AG04449 (cell line): ENCODE measurements around the gene CLDN15.
"Not testable (repeated sequence)": the region's sequence is repeated elsewhere in the genome, so short reads cannot be mapped to it uniquely, and the experiment has no call there.

Experiments used
- CTCF ChIA-PET: fragments of 350-600 bp; formaldehyde crosslinking; extraction: SDS; loops from one replicate; lab custom pipeline; 2021; ENCODE audit warnings: antibody characterized with exemption; lab: Yijun Ruan, JAX
- POLR2A ChIA-PET: fragments of 400-600, 350-600 bp; formaldehyde crosslinking; extraction: SDS; loops from one replicate; lab custom pipeline; 2020; ENCODE audit warnings: antibody characterized with exemption, inconsistent platforms; lab: Yijun Ruan, JAX
- DNase-seq: peaks from one replicate; pipeline ENCODE4 v3.0.0-alpha.2; 2010; ENCODE audit warnings: low read depth, low spot score
- H3K4me3 ChIP-seq: 2 replicates; pipeline ENCODE4 v1.5.1; 2011; ENCODE audit warnings: low read depth, mild to moderate bottlenecking, control low read depth, low read length
- CTCF ChIP-seq: IDR thresholded peaks from one replicate; pipeline ENCODE4 v1.5.1; 2011; ENCODE audit warnings: mild to moderate bottlenecking, moderate library complexity, low read length, control low read depth, inconsistent platforms; ENCODE audit not compliant: insufficient read depth; ENCODE audit errors: missing control alignments

Gene CLDN15

GRCh38 chr7:101277155-101277554 is 39.6 kb upstream of the CLDN15 start:
- no peak for TF ChIP-seq CTCF
- no peak overlapping the region for H3K4me3 ChIP-seq
- CTCF ChIA-PET: interaction anchor here (1.1 to 10.8 kb wide), 3 partner anchors 12 to 133 kb away, joined by 3 to 283 read pairs (median 67); no protein-coding TSS in a partner anchor
- DNase-seq: no peak
- POLR2A ChIA-PET: no interaction called here

- no peak for TF ChIP-seq CTCF
- ChIA-PET CTCF (interaction anchor here (0.7 to 2.7 kb wide), 3 partner anchors 9 to 129 kb away, joined by 3 to 20 read pairs (median 4); no protein-coding TSS in a partner anchor), POLR2A (interaction anchor here (0.7 kb wide), 1 partner anchor 130 kb away, joined by 3 read pairs; no protein-coding TSS in a partner anchor)
- no peak for DNase-seq
- H3K4me3 ChIP-seq: no peak overlapping the region
Measured at GRCh38 chr7:101273206-101273605, 35.6 kb upstream of the CLDN15 start.

- CTCF ChIA-PET: interaction anchor here (1.3 kb wide), 1 partner anchor 12 kb away, joined by 4 read pairs; no protein-coding TSS in a partner anchor
- H3K4me3 ChIP-seq: no peak overlapping the region
- TF ChIP-seq CTCF: no peak
- DNase-seq: no peak
- POLR2A ChIA-PET: no interaction called here
Measured at GRCh38 chr7:101271021-101271420, 33.4 kb upstream of the CLDN15 start.

- DNase-seq: no peak
- no peak overlapping the region for H3K4me3 ChIP-seq
- ChIA-PET POLR2A (no interaction called here), CTCF (interaction anchor here (1.1 to 1.5 kb wide), 2 partner anchors 13 to 15 kb away, joined by 3 to 6 read pairs; no protein-coding TSS in a partner anchor)
- TF ChIP-seq CTCF: no peak
Measured at GRCh38 chr7:101269664-101270063, 32.1 kb upstream of the CLDN15 start.

GRCh38 chr7:101265622-101266516 is 28.3 kb upstream of the CLDN15 start:
- POLR2A ChIA-PET: no interaction called here
- no peak for DNase-seq
- TF ChIP-seq CTCF: no peak
- CTCF ChIA-PET: interaction anchor here (0.8 to 1.7 kb wide), 5 partner anchors 11 to 46 kb away, joined by 3 to 6 read pairs (median 4); no protein-coding TSS in a partner anchor
- no peak overlapping the region for H3K4me3 ChIP-seq

- POLR2A ChIA-PET: interaction anchor here (0.6 kb wide), 1 partner anchor 76 kb away, joined by 4 read pairs; no protein-coding TSS in a partner anchor
- not testable (repeated sequence) for H3K4me3 ChIP-seq, DNase-seq
- CTCF ChIA-PET: interaction anchor here (0.8 to 1.7 kb wide), 6 partner anchors 9 to 120 kb away, joined by 3 to 6 read pairs (median 4); partner anchors contain the start of gene FIS1
Measured at GRCh38 chr7:101264102-101264706, 26.6 kb upstream of the CLDN15 start.
